Measurements from ENCODE around the gene MEIS3. TPM values are rescaled to one million over a fixed set of nuclear protein-coding genes. Genes with fewer than 3 reads are reported as not detected.
"Not testable (repeated sequence)": the region's sequence is repeated elsewhere in the genome, so short reads cannot be mapped to it uniquely, and the experiment has no call there.

MEIS3 gene
- polyA plus RNA-seq, 1 of the 3 experiments (the other 2 are of a cell fraction): 69.8 TPM

DNA sequence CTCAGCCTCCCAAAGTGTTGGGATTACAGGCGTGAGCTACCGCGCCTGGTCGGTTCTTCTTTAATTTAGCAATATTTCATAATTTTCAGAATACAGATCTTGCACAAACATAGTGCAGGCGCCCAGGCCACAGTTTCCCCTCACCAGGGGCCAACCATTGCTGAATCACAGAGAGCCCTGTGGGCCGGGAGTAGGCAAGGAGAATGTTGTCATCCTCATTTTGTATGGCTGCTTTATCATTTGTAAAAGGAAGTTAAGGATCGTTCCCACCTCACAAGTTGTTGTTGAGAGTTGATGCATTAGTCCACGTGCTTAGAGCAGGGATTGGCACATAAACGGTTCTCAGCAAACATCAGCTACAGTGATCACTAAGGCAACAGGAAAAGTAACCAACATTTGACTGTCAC lies 30.2 kb downstream of the MEIS3 start:
- H3K79me2 ChIP-seq (ENCODE audit: insufficient read depth): no peaks in the 10 kb centered on the region
- H3K27ac ChIP-seq (ENCODE audit: low read depth in 2 of 2, low read length in 1 of 2): no peak overlapping the region
- no peaks in the 10 kb centered on the region for H3K9me2 ChIP-seq
- H3K4me2 ChIP-seq: no peak overlapping the region
- H3K4me1 ChIP-seq (ENCODE audit: control insufficient read depth in 1 of 2, insufficient read depth in 2 of 2, low read depth in 1 of 2, low read length in 1 of 2): no peaks in the 10 kb centered on the region
- TF ChIP-seq GATA2 (CRISPR knock-in tag; IDR thresholded peaks at IDR 0.05) (no peak), MEF2A (IDR thresholded peaks at IDR 0.05; ENCODE audit: borderline replicate concordance, low read depth) (no peak), TAF1 (IDR thresholded peaks at IDR 0.05; ENCODE audit: borderline replicate concordance, low read depth, low read length) (no peak), RFX5 (IDR thresholded peaks at IDR 0.05; ENCODE audit: low read length) (no peak), SMC3 (IDR thresholded peaks at IDR 0.05; ENCODE audit: low read depth, low read length) (no peak), EP300 (IDR thresholded peaks at IDR 0.05; ENCODE audit: borderline replicate concordance in 1 of 2, low read depth in 1 of 2, low read length in 1 of 2) (no peak), TCF12 (IDR thresholded peaks at IDR 0.05) (no peak), NRF1 (IDR thresholded peaks at IDR 0.05; ENCODE audit: low read depth, low read length) (no peak), RXRA (IDR thresholded peaks at IDR 0.05; ENCODE audit: borderline replicate concordance, low read depth) (no peak), RCOR1 (IDR thresholded peaks at IDR 0.05; ENCODE audit: low read length) (no peak), RAD21 (IDR thresholded peaks at IDR 0.05; ENCODE audit: low read length) (no peak), NFIC (IDR thresholded peaks at IDR 0.05; ENCODE audit: borderline replicate concordance) (no peak), TEAD4 (IDR thresholded peaks at IDR 0.05; ENCODE audit: borderline replicate concordance, insufficient read depth) (no peak), GABPA (IDR thresholded peaks at IDR 0.05; ENCODE audit: low read depth) (no peak), POLR2AphosphoS5 (IDR thresholded peaks at IDR 0.05; ENCODE audit: low read depth, low read length) (no peak), FOXJ3 (CRISPR knock-in tag; IDR thresholded peaks at IDR 0.05) (no peak), CHD2 (IDR thresholded peaks at IDR 0.05; ENCODE audit: low read length, partially characterized antibody) (no peak)
- TF ChIP-seq, protein P1, sequence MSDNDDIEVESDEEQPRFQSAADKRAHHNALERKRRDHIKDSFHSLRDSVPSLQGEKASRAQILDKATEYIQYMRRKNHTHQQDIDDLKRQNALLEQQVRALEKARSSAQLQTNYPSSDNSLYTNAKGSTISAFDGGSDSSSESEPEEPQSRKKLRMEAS (IDR thresholded peaks at IDR 0.05; ENCODE audit: low read depth): no peak
- TF ChIP-seq, protein P2, sequence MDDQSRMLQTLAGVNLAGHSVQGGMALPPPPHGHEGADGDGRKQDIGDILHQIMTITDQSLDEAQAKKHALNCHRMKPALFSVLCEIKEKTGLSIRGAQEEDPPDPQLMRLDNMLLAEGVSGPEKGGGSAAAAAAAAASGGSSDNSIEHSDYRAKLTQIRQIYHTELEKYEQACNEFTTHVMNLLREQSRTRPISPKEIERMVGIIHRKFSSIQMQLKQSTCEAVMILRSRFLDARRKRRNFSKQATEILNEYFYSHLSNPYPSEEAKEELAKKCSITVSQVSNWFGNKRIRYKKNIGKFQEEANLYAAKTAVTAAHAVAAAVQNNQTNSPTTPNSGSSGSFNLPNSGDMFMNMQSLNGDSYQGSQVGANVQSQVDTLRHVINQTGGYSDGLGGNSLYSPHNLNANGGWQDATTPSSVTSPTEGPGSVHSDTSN (IDR thresholded peaks at IDR 0.05): no peak
- TF ChIP-seq, protein P3, sequence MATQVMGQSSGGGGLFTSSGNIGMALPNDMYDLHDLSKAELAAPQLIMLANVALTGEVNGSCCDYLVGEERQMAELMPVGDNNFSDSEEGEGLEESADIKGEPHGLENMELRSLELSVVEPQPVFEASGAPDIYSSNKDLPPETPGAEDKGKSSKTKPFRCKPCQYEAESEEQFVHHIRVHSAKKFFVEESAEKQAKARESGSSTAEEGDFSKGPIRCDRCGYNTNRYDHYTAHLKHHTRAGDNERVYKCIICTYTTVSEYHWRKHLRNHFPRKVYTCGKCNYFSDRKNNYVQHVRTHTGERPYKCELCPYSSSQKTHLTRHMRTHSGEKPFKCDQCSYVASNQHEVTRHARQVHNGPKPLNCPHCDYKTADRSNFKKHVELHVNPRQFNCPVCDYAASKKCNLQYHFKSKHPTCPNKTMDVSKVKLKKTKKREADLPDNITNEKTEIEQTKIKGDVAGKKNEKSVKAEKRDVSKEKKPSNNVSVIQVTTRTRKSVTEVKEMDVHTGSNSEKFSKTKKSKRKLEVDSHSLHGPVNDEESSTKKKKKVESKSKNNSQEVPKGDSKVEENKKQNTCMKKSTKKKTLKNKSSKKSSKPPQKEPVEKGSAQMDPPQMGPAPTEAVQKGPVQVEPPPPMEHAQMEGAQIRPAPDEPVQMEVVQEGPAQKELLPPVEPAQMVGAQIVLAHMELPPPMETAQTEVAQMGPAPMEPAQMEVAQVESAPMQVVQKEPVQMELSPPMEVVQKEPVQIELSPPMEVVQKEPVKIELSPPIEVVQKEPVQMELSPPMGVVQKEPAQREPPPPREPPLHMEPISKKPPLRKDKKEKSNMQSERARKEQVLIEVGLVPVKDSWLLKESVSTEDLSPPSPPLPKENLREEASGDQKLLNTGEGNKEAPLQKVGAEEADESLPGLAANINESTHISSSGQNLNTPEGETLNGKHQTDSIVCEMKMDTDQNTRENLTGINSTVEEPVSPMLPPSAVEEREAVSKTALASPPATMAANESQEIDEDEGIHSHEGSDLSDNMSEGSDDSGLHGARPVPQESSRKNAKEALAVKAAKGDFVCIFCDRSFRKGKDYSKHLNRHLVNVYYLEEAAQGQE (IDR thresholded peaks at IDR 0.05; ENCODE audit: low read depth, low read length): no peak
- H3F3A ChIP-seq (replicated peaks; ENCODE audit: insufficient read depth): no peaks in the 10 kb centered on the region
- no peak overlapping the region for H3K9ac ChIP-seq
- no peak overlapping the region for H2AFZ ChIP-seq (ENCODE audit: low read depth)
- H3K36me3 ChIP-seq (replicated peaks in 1 of 2; ENCODE audit: control insufficient read depth in 1 of 2, insufficient read depth in 2 of 2, low read length in 1 of 2): no peaks in the 10 kb centered on the region
- ChIA-PET POLR2A (no interaction called here), CTCF (interaction anchor here (1.1 to 5.1 kb wide), 4 partner anchors 12 to 104 kb away, joined by 5 to 108 read pairs (median 22); partner anchors contain the start of gene DHX34)
- H4K20me1 ChIP-seq (ENCODE audit: insufficient read depth): no peaks in the 10 kb centered on the region
- WGBS (ENCODE audit: low lambda C conversion rate): 83% methylated on average over 9 of the region's 9 CpGs
- no peak overlapping the region for H3K4me3 ChIP-seq (ENCODE audit: low read depth in 2 of 2, low read length in 1 of 2)
- no peaks in the 10 kb centered on the region for H3K27me3 ChIP-seq (ENCODE audit: insufficient read depth)
- DNase-seq: no peak
- no peaks in the 10 kb centered on the region for H3K9me3 ChIP-seq

DNA sequence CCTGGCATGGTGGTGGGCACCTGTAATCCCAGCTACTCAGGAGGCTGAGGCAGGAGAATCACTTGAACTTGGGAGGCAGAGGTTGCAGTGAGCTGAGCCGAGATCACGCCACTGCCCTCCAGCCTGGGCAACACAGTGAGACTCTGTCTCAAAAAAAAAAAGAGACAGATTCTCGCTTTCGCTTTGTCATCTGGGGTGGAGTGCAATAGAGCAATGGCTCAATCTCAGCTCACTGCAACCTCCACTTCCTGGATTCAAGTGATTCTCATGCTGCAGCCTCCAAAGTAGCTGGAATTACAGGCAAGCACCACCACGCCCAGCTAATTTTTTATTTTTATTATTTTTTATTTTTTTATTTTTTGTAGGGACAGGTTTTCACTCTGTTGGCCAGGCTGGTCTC lies 30.6 kb downstream of the MEIS3 start:
- H3K4me3 ChIP-seq (ENCODE audit: low read depth in 2 of 2, low read length in 1 of 2); H3K9ac ChIP-seq; H3K9me2 ChIP-seq; H3F3A ChIP-seq (replicated peaks; ENCODE audit: insufficient read depth); H3K27ac ChIP-seq (ENCODE audit: low read depth in 2 of 2, low read length in 1 of 2); DNase-seq; H3K4me2 ChIP-seq; H3K79me2 ChIP-seq (ENCODE audit: insufficient read depth); POLR2A ChIA-PET; H2AFZ ChIP-seq (ENCODE audit: low read depth); H3K27me3 ChIP-seq (ENCODE audit: insufficient read depth); H3K4me1 ChIP-seq (ENCODE audit: control insufficient read depth in 1 of 2, insufficient read depth in 2 of 2, low read depth in 1 of 2, low read length in 1 of 2); H3K36me3 ChIP-seq (replicated peaks in 1 of 2; ENCODE audit: control insufficient read depth in 1 of 2, insufficient read depth in 2 of 2, low read length in 1 of 2); H3K9me3 ChIP-seq; H4K20me1 ChIP-seq (ENCODE audit: insufficient read depth): not testable (repeated sequence)
- 87% methylated on average over 5 of the region's 5 CpGs for WGBS (ENCODE audit: low lambda C conversion rate)
- CTCF ChIA-PET: interaction anchor here (1.1 to 5.1 kb wide), 3 partner anchors 39 to 104 kb away, joined by 5 to 108 read pairs (median 7); partner anchors contain the start of gene DHX34

DNA sequence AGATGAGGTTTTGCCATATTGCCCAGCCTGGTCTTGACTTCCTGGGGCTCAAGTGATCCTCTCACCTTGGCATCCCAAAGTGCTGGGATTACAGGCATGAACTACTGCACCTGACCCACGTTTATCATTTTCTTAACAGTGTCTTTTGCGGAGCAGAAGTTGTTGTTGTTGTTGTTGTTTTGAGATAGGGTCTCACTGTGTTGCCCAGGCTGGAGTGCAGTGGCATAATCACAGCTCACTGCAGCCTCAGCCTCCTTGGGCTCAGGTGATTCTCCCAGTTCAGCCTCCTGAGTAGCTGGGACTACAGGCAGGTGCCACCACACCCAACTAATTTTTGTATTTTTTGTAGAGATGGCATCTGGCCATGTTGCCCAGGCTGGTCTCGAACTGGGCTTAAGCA lies 31.7 kb downstream of the MEIS3 start:
- H3K27ac ChIP-seq (ENCODE audit: low read depth in 2 of 2, low read length in 1 of 2); H3K4me2 ChIP-seq; H3F3A ChIP-seq (replicated peaks; ENCODE audit: insufficient read depth); H3K9ac ChIP-seq; H3K27me3 ChIP-seq (ENCODE audit: insufficient read depth); H3K4me1 ChIP-seq (ENCODE audit: control insufficient read depth in 1 of 2, insufficient read depth in 2 of 2, low read depth in 1 of 2, low read length in 1 of 2); POLR2A ChIA-PET; H4K20me1 ChIP-seq (ENCODE audit: insufficient read depth); H3K9me2 ChIP-seq; H3K9me3 ChIP-seq; H2AFZ ChIP-seq (ENCODE audit: low read depth); H3K79me2 ChIP-seq (ENCODE audit: insufficient read depth); H3K36me3 ChIP-seq (replicated peaks in 1 of 2; ENCODE audit: control insufficient read depth in 1 of 2, insufficient read depth in 2 of 2, low read length in 1 of 2); H3K4me3 ChIP-seq (ENCODE audit: low read depth in 2 of 2, low read length in 1 of 2); DNase-seq: not testable (repeated sequence)
- WGBS (ENCODE audit: low lambda C conversion rate): 65% methylated on average over 3 of the region's 3 CpGs
- CTCF ChIA-PET: interaction anchor here (5.1 kb wide), 1 partner anchor 92 kb away, joined by 108 read pairs; no protein-coding TSS in a partner anchor

Measured in SK-N-SH (cell line).